ENCODE data around the gene CNNM2.

CNNM2 gene

DNA sequence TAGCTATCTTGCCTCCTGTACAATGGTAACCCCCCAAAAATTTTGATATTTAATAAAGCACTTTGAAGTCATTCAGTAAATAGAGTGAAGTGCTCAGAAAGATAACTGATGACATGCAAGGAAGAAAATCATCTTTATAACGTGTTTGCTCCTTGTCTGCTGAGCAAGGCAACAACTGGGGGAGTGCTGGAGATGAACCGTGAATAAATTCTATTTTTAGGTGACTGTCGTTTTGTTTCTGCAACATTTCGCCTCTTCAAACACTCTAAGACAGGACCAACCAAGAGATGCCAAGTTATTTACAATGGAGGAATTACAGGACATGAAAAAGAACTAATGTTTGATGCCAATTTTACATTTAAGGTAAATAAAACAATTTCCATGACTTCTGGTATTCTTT is 39.5 kb upstream of the CNNM2 start:
- no peak overlapping the region for H3K27ac ChIP-seq
- TF ChIP-seq ZFX (IDR thresholded peaks at IDR 0.05): no peak
- TF ChIP-seq, protein P1, sequence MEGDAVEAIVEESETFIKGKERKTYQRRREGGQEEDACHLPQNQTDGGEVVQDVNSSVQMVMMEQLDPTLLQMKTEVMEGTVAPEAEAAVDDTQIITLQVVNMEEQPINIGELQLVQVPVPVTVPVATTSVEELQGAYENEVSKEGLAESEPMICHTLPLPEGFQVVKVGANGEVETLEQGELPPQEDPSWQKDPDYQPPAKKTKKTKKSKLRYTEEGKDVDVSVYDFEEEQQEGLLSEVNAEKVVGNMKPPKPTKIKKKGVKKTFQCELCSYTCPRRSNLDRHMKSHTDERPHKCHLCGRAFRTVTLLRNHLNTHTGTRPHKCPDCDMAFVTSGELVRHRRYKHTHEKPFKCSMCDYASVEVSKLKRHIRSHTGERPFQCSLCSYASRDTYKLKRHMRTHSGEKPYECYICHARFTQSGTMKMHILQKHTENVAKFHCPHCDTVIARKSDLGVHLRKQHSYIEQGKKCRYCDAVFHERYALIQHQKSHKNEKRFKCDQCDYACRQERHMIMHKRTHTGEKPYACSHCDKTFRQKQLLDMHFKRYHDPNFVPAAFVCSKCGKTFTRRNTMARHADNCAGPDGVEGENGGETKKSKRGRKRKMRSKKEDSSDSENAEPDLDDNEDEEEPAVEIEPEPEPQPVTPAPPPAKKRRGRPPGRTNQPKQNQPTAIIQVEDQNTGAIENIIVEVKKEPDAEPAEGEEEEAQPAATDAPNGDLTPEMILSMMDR (conservative IDR thresholded peaks at IDR 0.05): no peak

DNA sequence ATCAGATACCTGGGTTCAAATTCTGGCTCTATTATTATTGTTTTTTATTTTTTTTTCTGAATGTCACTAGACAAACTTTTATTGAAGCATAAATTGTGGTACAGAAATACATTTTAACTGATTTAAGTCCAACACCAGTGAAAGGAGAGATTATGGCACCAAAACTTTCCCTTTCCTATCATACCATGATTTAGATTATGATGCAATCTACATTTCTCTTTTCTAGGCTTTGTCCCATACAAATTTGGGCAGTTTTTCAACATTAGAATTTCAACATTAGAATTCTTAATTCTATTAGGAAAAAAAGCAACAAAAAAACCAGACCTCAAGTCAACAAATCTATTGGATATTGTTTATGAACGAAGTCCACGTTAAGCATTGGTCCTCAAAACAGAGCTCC is 37.8 kb upstream of the CNNM2 start:
- no peak overlapping the region for H3K27ac ChIP-seq
- TF ChIP-seq ZFX (IDR thresholded peaks at IDR 0.05): no peak
- TF ChIP-seq, protein P1 (conservative IDR thresholded peaks at IDR 0.05): no peak

DNA sequence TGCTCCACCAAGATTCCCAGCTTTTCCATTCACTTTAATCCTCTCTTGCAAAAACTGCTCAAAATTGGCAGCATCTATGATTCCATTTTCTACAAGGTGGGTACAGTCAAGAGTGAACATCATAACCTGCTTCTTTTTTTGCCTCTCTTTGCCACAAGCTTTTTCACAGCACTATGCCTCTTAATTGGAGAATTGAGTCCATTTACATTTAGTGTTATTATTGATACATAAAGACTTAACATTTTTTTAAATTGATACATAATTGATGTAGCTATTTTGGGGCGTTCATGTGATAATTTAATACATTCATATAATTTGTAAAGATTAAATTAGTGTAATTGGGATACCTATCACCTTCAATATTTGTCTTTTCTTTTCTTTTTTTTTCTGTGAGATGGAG is 30.0 kb upstream of the CNNM2 start:
- no peak overlapping the region for H3K27ac ChIP-seq
- TF ChIP-seq, protein P1 (conservative IDR thresholded peaks at IDR 0.05): no peak
- no peak for TF ChIP-seq ZFX (IDR thresholded peaks at IDR 0.05)

DNA sequence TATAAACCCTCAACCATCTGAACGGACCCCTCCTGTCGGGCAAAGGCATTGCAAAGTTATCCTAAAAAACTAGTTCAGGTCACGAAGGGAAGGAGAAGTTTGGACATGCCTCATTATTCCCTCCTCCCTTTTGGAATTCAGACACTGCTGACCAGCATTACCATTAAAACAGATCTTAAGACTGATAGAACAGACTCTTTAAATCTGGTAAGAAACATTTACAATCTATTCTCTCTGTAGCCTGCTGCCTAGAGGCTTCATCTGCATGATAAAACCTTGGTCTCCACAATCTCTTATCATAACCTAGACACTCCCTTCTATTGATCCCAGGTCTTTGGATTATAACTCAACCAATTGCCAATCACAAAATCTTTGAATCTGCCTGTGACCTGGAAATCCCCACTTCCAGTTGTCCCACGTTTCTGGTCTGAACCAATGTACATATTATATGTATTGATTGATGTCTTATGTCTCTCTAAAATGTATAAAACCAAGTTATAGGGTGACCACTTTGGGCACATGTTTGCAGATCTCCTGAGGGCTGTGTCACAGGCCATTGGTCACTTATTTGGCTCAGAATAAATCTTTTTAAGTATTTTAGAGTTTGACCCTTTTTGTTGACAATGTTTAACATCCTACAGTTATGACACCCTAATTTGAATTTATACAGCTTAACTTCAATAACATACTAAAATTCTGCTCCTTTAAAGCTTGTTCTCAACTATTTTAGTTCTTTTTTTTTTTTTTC is 23.5 kb upstream of the CNNM2 start:
- TF ChIP-seq ZFX (IDR thresholded peaks at IDR 0.05): no peak
- TF ChIP-seq, protein P1 (conservative IDR thresholded peaks at IDR 0.05): no peak
- H3K27ac ChIP-seq: no peak overlapping the region

DNA sequence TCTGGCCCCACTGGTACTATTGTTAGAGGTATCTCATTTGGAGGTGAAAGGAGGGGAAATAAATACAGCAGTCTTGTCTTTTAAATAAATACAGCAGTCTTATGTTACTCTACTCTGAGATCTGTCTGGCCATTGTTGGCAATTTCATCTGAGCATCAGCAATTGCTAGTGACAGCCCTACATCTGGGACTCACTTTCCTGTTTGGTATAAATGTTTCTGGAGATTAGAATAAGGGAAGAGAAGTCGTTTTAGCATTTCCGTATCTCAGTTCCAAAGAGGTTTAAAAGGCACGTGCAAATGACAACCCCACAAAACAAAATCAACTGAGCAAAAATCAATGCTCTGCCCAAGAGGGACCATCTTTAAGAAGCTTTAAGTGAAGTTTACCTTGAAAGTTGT is 18.1 kb upstream of the CNNM2 start:
- H3K27ac ChIP-seq: no peak overlapping the region
- TF ChIP-seq, protein P1 (conservative IDR thresholded peaks at IDR 0.05): no peak

DNA sequence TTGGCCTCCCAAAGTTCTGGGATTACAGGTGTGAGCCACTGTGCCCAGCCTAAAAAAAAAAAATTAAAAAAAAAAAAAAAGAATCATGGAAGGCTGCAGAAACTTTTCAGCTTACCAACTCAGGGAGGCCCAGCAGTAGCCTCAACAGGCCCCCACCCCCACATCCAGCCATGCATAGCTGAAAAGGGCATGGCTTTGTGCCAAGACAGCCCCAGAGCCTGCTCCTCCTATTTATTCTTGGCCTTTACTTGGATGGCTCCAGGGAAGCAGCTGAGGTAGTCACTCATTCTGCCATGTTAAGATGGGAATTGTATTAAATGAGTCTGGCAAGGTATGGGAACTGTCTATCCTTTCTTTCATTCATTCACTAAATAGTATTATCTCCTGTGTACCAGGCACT is 13.7 kb upstream of the CNNM2 start:
- no peak overlapping the region for H3K27ac ChIP-seq
- TF ChIP-seq, protein P1 (conservative IDR thresholded peaks at IDR 0.05): no peak
- no peak for TF ChIP-seq ZFX (IDR thresholded peaks at IDR 0.05)

DNA sequence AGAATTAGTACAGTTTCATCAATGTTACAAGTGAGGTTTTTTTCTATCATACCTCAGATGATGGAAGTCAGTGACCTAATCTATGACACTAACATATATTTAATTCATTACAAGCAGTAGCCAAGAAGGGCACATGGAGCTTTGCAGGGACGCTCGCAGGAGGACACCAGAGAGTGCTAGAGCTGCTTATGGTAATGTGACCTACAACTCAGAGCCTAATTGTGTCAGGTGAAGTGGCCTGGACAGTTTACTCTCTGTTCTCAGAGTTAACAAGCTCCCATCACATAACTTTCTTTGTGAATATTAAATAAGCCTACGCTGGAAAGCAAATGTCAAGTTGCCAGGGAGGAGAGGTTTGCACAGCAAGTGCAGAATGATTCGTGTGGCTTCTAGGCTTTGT is 11.6 kb upstream of the CNNM2 start:
- H3K27ac ChIP-seq: no peak overlapping the region
- no peak for TF ChIP-seq ZFX (IDR thresholded peaks at IDR 0.05)
- TF ChIP-seq, protein P1 (conservative IDR thresholded peaks at IDR 0.05): no peak
